ENCODE results near the gene CEMIP2. TPM values are rescaled to one million over a fixed set of nuclear protein-coding genes. Genes with fewer than 3 reads are reported as not detected.

The CEMIP2 gene
- total RNA-seq, 3 donors from 2014 or later: 63.6 to 124 (median 99.3) TPM

GRCh38 chr9:71636143-71636839, 132.0 kb downstream of the CEMIP2 start:
- H3K4me1 ChIP-seq (ENCODE audit: low read depth): no peaks in the 10 kb centered on the region
- intact Hi-C loops (cut with DNase I, micrococcal nuclease): no loop called here
- no peaks in the 10 kb centered on the region for H3K9me3 ChIP-seq
- TF ChIP-seq, protein P1, sequence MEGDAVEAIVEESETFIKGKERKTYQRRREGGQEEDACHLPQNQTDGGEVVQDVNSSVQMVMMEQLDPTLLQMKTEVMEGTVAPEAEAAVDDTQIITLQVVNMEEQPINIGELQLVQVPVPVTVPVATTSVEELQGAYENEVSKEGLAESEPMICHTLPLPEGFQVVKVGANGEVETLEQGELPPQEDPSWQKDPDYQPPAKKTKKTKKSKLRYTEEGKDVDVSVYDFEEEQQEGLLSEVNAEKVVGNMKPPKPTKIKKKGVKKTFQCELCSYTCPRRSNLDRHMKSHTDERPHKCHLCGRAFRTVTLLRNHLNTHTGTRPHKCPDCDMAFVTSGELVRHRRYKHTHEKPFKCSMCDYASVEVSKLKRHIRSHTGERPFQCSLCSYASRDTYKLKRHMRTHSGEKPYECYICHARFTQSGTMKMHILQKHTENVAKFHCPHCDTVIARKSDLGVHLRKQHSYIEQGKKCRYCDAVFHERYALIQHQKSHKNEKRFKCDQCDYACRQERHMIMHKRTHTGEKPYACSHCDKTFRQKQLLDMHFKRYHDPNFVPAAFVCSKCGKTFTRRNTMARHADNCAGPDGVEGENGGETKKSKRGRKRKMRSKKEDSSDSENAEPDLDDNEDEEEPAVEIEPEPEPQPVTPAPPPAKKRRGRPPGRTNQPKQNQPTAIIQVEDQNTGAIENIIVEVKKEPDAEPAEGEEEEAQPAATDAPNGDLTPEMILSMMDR (IDR thresholded peaks at IDR 0.05): no peak
- DNase-seq: no peak
- ATAC-seq: no peak
- H3K36me3 ChIP-seq (ENCODE audit: low read depth): no peaks in the 10 kb centered on the region
- no peak overlapping the region for H3K4me3 ChIP-seq

- no peaks in the 10 kb centered on the region for H3K36me3 ChIP-seq (ENCODE audit: low read depth)
- intact Hi-C loops (cut with DNase I, micrococcal nuclease): no loop called here
- no peak for ATAC-seq
- no peak overlapping the region for H3K4me3 ChIP-seq
- no peaks in the 10 kb centered on the region for H3K4me1 ChIP-seq (ENCODE audit: low read depth)
- H3K9me3 ChIP-seq: no peaks in the 10 kb centered on the region
- TF ChIP-seq, protein P1 (IDR thresholded peaks at IDR 0.05): no peak
- DNase-seq: no peak
Observed at GRCh38 chr9:71634752-71635151, 133.6 kb downstream of the CEMIP2 start.

Other genes starting within 250 kb of the CEMIP2 start
- 10 to 100 TPM; 21.2 to 34.7 (median 23.7) TPM for gene ABHD17B, start 142.7 kb upstream of the CEMIP2 start, total RNA-seq
- 10 to 100 TPM; 12.6 to 17.0 (median 12.8) TPM for gene C9orf85, start 143.1 kb upstream of the CEMIP2 start, total RNA-seq